HEK293 (cell line): Measurements from ENCODE around the gene FAM120A.

Experiments
- CTCF ChIA-PET: fragments of 350-600 bp; formaldehyde crosslinking; extraction: SDS; loops from one replicate; lab custom pipeline; 2021; ENCODE audit warnings: antibody characterized with exemption; lab: Yijun Ruan, JAX
- POLR2A ChIA-PET: fragments of 300-600 bp; formaldehyde crosslinking; extraction: SDS; loops from one replicate; lab custom pipeline; 2020; ENCODE audit warnings: antibody characterized with exemption, inconsistent platforms; lab: Yijun Ruan, JAX
- H3K27ac ChIP-seq: fragments of 200-500 bp; sonication (Bioruptor generic); 2 replicates; pipeline ENCODE4 v1.5.1; 2014; ENCODE audit warnings: low read depth, low read length, control low read depth, inconsistent platforms; ENCODE audit errors: extremely low read depth
- H3K36me3 ChIP-seq, 2 experiments: fragments of 200-500 bp in 1 of 2; sonication (Bioruptor generic) in 1 of 2; 1 replicate in 1 of 2; 2 replicates in 1 of 2; pipeline ENCODE4 v1.5.1; 2014 to 2017; ENCODE audit warnings: inconsistent platforms in 2 of 2, low read length in 2 of 2; ENCODE audit not compliant: control insufficient read depth in 2 of 2, insufficient read depth in 1 of 2
- H3K4me1 ChIP-seq: fragments of 200-500 bp; sonication (Bioruptor generic); 2 replicates; pipeline ENCODE4 v1.5.1; 2014; ENCODE audit warnings: mild to moderate bottlenecking, low read length, inconsistent platforms; ENCODE audit not compliant: control insufficient read depth, insufficient read depth
- H3K4me3 ChIP-seq: 2 replicates; pipeline ENCODE4 v1.5.1; 2011; ENCODE audit warnings: low read depth, mild to moderate bottlenecking, control low read depth, low read length, moderate library complexity
- H3K9me3 ChIP-seq: fragments of 200-500 bp; sonication (Bioruptor generic); 2 replicates; pipeline ENCODE4 v1.5.1; 2014; ENCODE audit warnings: low read depth, low read length, inconsistent platforms; ENCODE audit not compliant: control insufficient read depth, insufficient read depth
- GLI2 ChIP-seq: fragments of 450-650 bp; formaldehyde crosslinking; IDR thresholded peaks from 2 replicates; pipeline ENCODE4; 2017; ENCODE audit warnings: missing biosample characterization, missing genetic modification characterization, low read depth, borderline replicate concordance
- KLF9 ChIP-seq: fragments of 450-650 bp; formaldehyde crosslinking; IDR thresholded peaks from 2 replicates; pipeline ENCODE4 v1.5.1; 2016; ENCODE audit warnings: missing biosample characterization, missing genetic modification characterization, low read depth
- PRDM2 ChIP-seq: fragments of 450-650 bp; formaldehyde crosslinking; IDR thresholded peaks from 2 replicates; pipeline ENCODE4 v1.5.1; 2016; ENCODE audit warnings: missing biosample characterization, missing genetic modification characterization, borderline replicate concordance
- SP2 ChIP-seq: fragments of 450-650 bp; formaldehyde crosslinking; IDR thresholded peaks from 2 replicates; pipeline ENCODE4 v1.5.1; 2016; ENCODE audit warnings: missing biosample characterization, missing genetic modification characterization
- ZBTB20 ChIP-seq: fragments of 450-650 bp; formaldehyde crosslinking; IDR thresholded peaks from 2 replicates; pipeline ENCODE4 v1.5.1; 2016; ENCODE audit warnings: missing biosample characterization, missing genetic modification characterization
- ZBTB44 ChIP-seq: fragments of 450-650 bp; IDR thresholded peaks from 2 replicates; pipeline ENCODE4 v1.5.1; 2018; ENCODE audit warnings: missing biosample characterization, mild to moderate bottlenecking, missing genetic modification characterization
- ZIC2 ChIP-seq: fragments of 450-650 bp; formaldehyde crosslinking; IDR thresholded peaks from 2 replicates; pipeline ENCODE4 v1.5.1; 2016; ENCODE audit warnings: missing biosample characterization, missing genetic modification characterization
- ZNF16 ChIP-seq: fragments of 450-650 bp; formaldehyde crosslinking; IDR thresholded peaks from 2 replicates; pipeline ENCODE4 v1.5.1; 2016; ENCODE audit warnings: low read depth, missing biosample characterization, missing genetic modification characterization
- ZNF174 ChIP-seq: fragments of 450-650 bp; formaldehyde crosslinking; IDR thresholded peaks from 2 replicates; pipeline ENCODE4 v1.5.0; 2017; ENCODE audit warnings: missing biosample characterization, mild to moderate bottlenecking, missing genetic modification characterization
- ZNF175 ChIP-seq: fragments of 450-650 bp; formaldehyde crosslinking; IDR thresholded peaks from 2 replicates; pipeline ENCODE4 v1.5.1; 2016; ENCODE audit warnings: missing biosample characterization, missing genetic modification characterization
- ZNF404 ChIP-seq: fragments of 450-650 bp; formaldehyde crosslinking; IDR thresholded peaks from 2 replicates; pipeline ENCODE4 v1.5.1; 2017; ENCODE audit warnings: missing biosample characterization, missing genetic modification characterization
- ZNF423 ChIP-seq: fragments of 450-650 bp; formaldehyde crosslinking; IDR thresholded peaks from 2 replicates; pipeline ENCODE4 v1.5.1; 2016; ENCODE audit warnings: missing biosample characterization, missing genetic modification characterization
- ZNF692 ChIP-seq: fragments of 450-650 bp; formaldehyde crosslinking; IDR thresholded peaks from 2 replicates; pipeline ENCODE4 v1.5.1; 2016; ENCODE audit warnings: missing biosample characterization, missing genetic modification characterization
- ZNF776 ChIP-seq: fragments of 450-650 bp; formaldehyde crosslinking; IDR thresholded peaks from 2 replicates; pipeline ENCODE4 v1.5.0; 2017; ENCODE audit warnings: missing biosample characterization, missing genetic modification characterization, borderline replicate concordance
- ZNF843 ChIP-seq: fragments of 450-650 bp; formaldehyde crosslinking; IDR thresholded peaks from 2 replicates; pipeline ENCODE4 v1.5.1; 2016; ENCODE audit warnings: missing biosample characterization, missing genetic modification characterization
- ZSCAN23 ChIP-seq: fragments of 450-650 bp; formaldehyde crosslinking; IDR thresholded peaks from 2 replicates; pipeline ENCODE4 v1.5.1; 2016; ENCODE audit warnings: missing biosample characterization, missing genetic modification characterization
- TF ChIP-seq, protein P1 (sequence below): fragments of 450-650 bp; formaldehyde crosslinking; optimal IDR thresholded peaks from 2 replicates; pipeline ENCODE3; 2016; ENCODE audit warnings: missing biosample characterization, mild to moderate bottlenecking, missing genetic modification characterization
- TF ChIP-seq, protein P2 (sequence below): fragments of 450-650 bp; IDR thresholded peaks from 2 replicates; pipeline ENCODE4 v1.5.1; 2018; ENCODE audit warnings: missing biosample characterization, missing genetic modification characterization
- TF ChIP-seq, protein P3 (sequence below): fragments of 450-650 bp; formaldehyde crosslinking; IDR thresholded peaks from 2 replicates; pipeline ENCODE4 v1.5.1; 2017; ENCODE audit warnings: missing biosample characterization, mild to moderate bottlenecking, missing genetic modification characterization, moderate library complexity

Gene FAM120A

DNA sequence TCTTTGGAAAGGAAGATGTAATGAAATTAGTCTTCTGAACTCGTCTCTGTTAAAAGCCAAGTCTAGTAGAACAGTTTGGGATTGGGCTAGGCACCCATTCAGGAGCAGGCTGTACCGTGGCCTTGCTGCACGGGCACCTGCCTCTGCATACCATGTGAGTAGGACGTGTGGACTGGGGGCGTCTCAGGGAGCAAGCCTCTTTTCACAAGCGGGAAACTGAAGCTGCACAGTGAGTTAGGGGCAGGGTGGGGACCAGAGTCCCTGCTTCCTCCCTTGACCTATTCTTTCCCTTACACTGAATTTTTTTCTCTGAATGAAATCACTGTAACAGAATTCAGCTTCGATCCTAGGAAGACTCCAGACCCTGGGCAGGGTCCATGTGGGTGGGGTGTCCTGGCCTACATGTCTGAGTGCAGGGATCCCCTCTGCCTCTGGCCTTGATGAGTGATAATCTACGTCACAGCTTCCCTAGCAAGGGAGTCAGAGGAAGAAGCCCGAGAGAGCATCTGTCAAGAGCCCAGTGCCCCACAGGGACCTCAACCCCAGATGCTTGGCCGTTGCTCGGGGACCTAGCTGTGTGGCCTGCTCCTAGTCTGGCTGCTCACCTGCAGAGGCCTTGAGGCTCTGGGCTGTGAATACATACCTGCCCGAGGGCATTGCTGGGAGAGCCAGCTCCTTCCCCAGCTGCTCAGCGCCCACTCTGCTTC lies 140.0 kb downstream of the FAM120A start (continued):
- TF ChIP-seq, protein P1, sequence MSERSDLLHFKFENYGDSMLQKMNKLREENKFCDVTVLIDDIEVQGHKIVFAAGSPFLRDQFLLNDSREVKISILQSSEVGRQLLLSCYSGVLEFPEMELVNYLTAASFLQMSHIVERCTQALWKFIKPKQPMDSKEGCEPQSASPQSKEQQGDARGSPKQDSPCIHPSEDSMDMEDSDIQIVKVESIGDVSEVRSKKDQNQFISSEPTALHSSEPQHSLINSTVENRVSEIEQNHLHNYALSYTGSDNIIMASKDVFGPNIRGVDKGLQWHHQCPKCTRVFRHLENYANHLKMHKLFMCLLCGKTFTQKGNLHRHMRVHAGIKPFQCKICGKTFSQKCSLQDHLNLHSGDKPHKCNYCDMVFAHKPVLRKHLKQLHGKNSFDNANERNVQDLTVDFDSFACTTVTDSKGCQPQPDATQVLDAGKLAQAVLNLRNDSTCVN, result no peak
- no peak for TF ChIP-seq ZNF423 (tag by site-specific recombination)

- TF ChIP-seq ZNF175, result no peak
- no peak for TF ChIP-seq ZNF692
- no peak for TF ChIP-seq PRDM2 (tag by site-specific recombination)
- TF ChIP-seq ZNF776, result no peak
- no peak for TF ChIP-seq ZNF174 (tag by site-specific recombination)
- TF ChIP-seq ZSCAN23 (tag by site-specific recombination), result no peak
- TF ChIP-seq ZIC2, result no peak
- TF ChIP-seq GLI2 (tag by site-specific recombination), result no peak
- no peak for TF ChIP-seq ZNF16 (tag by site-specific recombination)
- no peak for TF ChIP-seq ZNF404 (tag by site-specific recombination)
- TF ChIP-seq ZBTB20, result no peak
- TF ChIP-seq ZBTB44 (tag by site-specific recombination), result no peak
- no peak for TF ChIP-seq ZNF843 (tag by site-specific recombination)
- no peak for TF ChIP-seq SP2
- TF ChIP-seq KLF9, result no peak
- TF ChIP-seq, protein P2, sequence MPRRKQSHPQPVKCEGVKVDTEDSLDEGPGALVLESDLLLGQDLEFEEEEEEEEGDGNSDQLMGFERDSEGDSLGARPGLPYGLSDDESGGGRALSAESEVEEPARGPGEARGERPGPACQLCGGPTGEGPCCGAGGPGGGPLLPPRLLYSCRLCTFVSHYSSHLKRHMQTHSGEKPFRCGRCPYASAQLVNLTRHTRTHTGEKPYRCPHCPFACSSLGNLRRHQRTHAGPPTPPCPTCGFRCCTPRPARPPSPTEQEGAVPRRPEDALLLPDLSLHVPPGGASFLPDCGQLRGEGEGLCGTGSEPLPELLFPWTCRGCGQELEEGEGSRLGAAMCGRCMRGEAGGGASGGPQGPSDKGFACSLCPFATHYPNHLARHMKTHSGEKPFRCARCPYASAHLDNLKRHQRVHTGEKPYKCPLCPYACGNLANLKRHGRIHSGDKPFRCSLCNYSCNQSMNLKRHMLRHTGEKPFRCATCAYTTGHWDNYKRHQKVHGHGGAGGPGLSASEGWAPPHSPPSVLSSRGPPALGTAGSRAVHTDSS (tag by site-specific recombination), result no peak
- TF ChIP-seq, protein P3, sequence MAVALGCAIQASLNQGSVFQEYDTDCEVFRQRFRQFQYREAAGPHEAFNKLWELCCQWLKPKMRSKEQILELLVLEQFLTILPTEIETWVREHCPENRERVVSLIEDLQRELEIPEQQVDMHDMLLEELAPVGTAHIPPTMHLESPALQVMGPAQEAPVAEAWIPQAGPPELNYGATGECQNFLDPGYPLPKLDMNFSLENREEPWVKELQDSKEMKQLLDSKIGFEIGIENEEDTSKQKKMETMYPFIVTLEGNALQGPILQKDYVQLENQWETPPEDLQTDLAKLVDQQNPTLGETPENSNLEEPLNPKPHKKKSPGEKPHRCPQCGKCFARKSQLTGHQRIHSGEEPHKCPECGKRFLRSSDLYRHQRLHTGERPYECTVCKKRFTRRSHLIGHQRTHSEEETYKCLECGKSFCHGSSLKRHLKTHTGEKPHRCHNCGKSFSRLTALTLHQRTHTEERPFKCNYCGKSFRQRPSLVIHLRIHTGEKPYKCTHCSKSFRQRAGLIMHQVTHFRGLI (tag by site-specific recombination), result no peak
- TF ChIP-seq, all 188 proteins: peak for 0
- CTCF ChIA-PET, result interaction anchor here (0.9 to 2.4 kb wide), 9 partner anchors 8 to 105 kb away, joined by 3 to 7 read pairs (median 5); no protein-coding TSS in a partner anchor
- 0 out of 2 replicates have a peak, but pooled peaks cover 3% of the 10 kb centered on the region for H3K4me1 ChIP-seq
- H3K9me3 ChIP-seq, result no peaks in the 10 kb centered on the region
- POLR2A ChIA-PET, result interaction anchor here (0.6 to 1.0 kb wide), 2 partner anchors 26 to 1966 kb away, joined by 3 to 9 read pairs; no protein-coding TSS in a partner anchor
- no peaks in the 10 kb centered on the region for H3K36me3 ChIP-seq
- no peak overlapping the region for H3K4me3 ChIP-seq
- no peak overlapping the region for H3K27ac ChIP-seq
Observed at GRCh38 chr9:93592008-93592642, 140.6 kb downstream of the FAM120A start.
